ENCODE data around the gene NUDT14.

DNA sequence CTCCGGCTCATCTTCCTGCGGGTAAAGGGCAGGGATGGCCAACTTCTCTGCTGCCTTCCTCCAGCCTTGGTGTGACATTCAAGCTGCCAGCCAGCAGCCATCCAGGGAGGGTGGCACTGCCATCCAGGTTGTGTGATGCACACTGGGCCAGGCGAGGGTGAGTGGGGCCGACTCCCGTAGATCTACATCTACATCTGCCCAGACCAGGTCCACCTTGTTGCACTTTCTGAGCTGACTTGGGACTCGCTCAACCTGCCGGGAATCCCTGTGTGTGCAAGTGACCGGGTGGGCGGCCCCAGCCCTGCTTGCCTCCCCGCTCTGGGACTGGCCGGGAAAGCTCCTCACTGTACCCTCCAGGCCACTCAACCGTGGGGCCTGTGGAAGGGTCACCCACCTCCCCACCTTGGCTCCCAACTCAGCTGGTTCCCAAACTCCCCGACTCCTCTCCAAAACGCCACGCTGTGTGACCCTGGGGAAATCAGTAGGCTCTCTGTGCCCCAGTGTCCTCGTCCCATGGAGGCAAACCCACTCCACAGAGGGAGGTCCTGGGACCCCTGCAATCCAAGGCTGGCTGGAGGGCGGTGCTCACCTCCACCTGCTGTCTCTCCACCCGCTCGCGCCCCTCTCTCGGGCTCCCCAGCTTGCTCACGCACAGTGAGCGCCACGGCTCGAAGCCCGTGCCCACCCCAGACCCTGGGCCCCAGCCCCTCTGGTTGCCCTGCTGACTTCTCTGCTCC is 27.2 kb downstream of the NUDT14 start:
- TF ChIP-seq, protein P1, sequence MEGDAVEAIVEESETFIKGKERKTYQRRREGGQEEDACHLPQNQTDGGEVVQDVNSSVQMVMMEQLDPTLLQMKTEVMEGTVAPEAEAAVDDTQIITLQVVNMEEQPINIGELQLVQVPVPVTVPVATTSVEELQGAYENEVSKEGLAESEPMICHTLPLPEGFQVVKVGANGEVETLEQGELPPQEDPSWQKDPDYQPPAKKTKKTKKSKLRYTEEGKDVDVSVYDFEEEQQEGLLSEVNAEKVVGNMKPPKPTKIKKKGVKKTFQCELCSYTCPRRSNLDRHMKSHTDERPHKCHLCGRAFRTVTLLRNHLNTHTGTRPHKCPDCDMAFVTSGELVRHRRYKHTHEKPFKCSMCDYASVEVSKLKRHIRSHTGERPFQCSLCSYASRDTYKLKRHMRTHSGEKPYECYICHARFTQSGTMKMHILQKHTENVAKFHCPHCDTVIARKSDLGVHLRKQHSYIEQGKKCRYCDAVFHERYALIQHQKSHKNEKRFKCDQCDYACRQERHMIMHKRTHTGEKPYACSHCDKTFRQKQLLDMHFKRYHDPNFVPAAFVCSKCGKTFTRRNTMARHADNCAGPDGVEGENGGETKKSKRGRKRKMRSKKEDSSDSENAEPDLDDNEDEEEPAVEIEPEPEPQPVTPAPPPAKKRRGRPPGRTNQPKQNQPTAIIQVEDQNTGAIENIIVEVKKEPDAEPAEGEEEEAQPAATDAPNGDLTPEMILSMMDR (conservative IDR thresholded peaks at IDR 0.05; ENCODE audit: low read depth, low read length): no peak
- TF ChIP-seq, protein P2, sequence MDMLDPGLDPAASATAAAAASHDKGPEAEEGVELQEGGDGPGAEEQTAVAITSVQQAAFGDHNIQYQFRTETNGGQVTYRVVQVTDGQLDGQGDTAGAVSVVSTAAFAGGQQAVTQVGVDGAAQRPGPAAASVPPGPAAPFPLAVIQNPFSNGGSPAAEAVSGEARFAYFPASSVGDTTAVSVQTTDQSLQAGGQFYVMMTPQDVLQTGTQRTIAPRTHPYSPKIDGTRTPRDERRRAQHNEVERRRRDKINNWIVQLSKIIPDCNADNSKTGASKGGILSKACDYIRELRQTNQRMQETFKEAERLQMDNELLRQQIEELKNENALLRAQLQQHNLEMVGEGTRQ (IDR thresholded peaks at IDR 0.05; ENCODE audit: low read depth, low read length): no peak
- TF ChIP-seq RCOR1 (IDR thresholded peaks at IDR 0.05; ENCODE audit: insufficient replicate concordance, low read length) (no peak), MAZ (IDR thresholded peaks at IDR 0.05; ENCODE audit: borderline replicate concordance, low read depth, low read length) (no peak), POLR2A (IDR thresholded peaks at IDR 0.05; ENCODE audit: low read depth, low read length) (no peak), MXI1 (IDR thresholded peaks at IDR 0.05; ENCODE audit: borderline replicate concordance, low read depth, low read length) (no peak), RAD21 (IDR thresholded peaks at IDR 0.05; ENCODE audit: low read length) (no peak), BHLHE40 (IDR thresholded peaks at IDR 0.05; ENCODE audit: low read depth, low read length) (no peak)
- TF ChIP-seq, protein P3, sequence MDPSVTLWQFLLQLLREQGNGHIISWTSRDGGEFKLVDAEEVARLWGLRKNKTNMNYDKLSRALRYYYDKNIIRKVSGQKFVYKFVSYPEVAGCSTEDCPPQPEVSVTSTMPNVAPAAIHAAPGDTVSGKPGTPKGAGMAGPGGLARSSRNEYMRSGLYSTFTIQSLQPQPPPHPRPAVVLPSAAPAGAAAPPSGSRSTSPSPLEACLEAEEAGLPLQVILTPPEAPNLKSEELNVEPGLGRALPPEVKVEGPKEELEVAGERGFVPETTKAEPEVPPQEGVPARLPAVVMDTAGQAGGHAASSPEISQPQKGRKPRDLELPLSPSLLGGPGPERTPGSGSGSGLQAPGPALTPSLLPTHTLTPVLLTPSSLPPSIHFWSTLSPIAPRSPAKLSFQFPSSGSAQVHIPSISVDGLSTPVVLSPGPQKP (IDR thresholded peaks at IDR 0.05; ENCODE audit: borderline replicate concordance, low read depth, low read length): no peak
